Bronchial epithelial cell (primary cell): ENCODE measurements around the gene ADCY1. TPM values are rescaled to one million over a fixed set of nuclear protein-coding genes. Genes with fewer than 3 reads are reported as not detected.
"Not testable (repeated sequence)": the region's sequence is repeated elsewhere in the genome, so short reads cannot be mapped to it uniquely, and the experiment has no call there.

ENCODE experiments used
- DNase-seq: peaks from one replicate; pipeline ENCODE4 v3.0.0-alpha.2; 2010; ENCODE audit warnings: low read depth
- FAIRE-seq: peaks from 2 replicates; lab custom pipeline; 2011; peaks lifted over from hg19 to GRCh38; lab: Jason Lieb, UNC
- H3K27me3 ChIP-seq: 2 replicates; pipeline ENCODE4 v1.5.1; 2011; ENCODE audit warnings: low read length; ENCODE audit not compliant: control insufficient read depth, insufficient read depth
- H3K36me3 ChIP-seq: 2 replicates; pipeline ENCODE4 v1.5.1; 2011; ENCODE audit warnings: low read length; ENCODE audit not compliant: control insufficient read depth, insufficient read depth
- H3K4me3 ChIP-seq: 2 replicates; pipeline ENCODE4 v1.5.1; 2011; ENCODE audit warnings: mild to moderate bottlenecking, low read depth, low read length, control low read depth
- total RNA-seq: library from RNA; depleted of rRNA; stranded (reverse); fragments of >200 nt; gene quantifications from 2 replicates; pipeline ENCODE4 v1.2.1, GENCODE V29; 2014
- TF ChIP-seq, protein P1 (sequence below): IDR thresholded peaks from 2 replicates; pipeline ENCODE4 v1.5.1; 2011; ENCODE audit warnings: mild to moderate bottlenecking, moderate library complexity, low read length, control low read depth, inconsistent platforms; ENCODE audit not compliant: insufficient read depth, severe bottlenecking

Gene ADCY1
- total RNA-seq = 0.79 and 1.0 TPM in 2 replicates

DNA sequence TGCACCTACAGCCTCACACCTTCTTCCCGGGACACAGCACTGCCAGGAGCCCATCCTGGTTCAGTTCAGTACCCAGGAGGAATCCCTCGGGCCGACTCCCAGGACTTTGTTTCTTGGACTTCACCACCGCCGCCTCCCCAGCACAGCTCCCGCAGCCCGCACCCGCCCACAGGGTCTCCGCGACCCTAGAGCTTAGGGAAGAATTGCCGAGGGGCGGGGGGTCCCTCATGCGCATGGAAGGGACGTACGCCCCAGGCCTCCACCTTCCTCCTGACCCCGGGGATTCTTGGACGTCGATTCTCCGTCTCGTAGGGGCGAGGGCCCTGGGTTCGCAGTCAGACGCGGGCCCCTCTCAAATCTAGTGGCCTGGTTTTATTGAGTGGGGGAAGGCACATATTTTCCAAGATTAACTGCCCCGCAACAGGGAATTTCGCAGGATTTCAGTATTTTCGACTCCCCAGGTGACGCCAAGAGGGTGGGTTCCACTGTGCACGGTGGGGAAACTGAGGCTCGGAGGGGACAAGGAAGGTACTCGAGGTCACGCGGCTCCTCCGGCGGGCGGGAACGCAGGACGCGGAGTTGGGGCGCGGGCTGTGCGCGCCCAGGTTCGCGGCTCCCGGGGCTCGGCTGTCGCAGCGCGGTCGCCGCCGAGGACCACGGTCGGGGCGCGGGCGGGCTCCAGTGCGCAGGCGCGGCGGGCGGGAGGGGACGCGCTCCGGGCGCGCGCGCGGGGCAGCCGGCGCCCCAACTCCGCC, at the start of gene ADCY1:
Gene ADCY1, plus strand, starts transcription at position 708 of the 755 bp plus-strand sequence. CDS start 176 bp downstream, outside the sequence.
- H3K27me3 ChIP-seq = peaks cover 44% of the 10 kb centered on the region

DNA sequence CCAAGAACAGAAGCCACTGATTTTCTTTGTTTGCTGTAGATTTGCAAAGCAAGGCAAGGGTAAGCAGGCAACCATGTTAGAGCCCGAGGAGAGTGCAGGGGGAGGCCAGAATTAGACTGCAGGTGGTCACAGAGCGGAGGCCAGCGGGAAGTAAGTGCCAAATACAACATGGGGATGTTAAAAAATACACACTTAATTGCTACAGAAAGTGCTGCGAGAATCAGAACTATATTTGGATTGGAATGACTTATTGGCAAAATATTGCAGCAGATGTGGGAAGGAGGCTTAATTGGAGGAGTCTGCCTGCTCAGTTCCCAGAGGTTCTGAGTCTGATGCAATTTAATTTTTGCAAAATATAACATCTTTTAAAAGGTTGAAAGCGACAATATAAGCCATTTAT, 49.7 kb upstream of the ADCY1 start:
- no peak for FAIRE-seq

More for the DNA sequence above, at the start of gene ADCY1:
- FAIRE-seq (no peak), DNase-seq (no peak)
- TF ChIP-seq, protein P1, sequence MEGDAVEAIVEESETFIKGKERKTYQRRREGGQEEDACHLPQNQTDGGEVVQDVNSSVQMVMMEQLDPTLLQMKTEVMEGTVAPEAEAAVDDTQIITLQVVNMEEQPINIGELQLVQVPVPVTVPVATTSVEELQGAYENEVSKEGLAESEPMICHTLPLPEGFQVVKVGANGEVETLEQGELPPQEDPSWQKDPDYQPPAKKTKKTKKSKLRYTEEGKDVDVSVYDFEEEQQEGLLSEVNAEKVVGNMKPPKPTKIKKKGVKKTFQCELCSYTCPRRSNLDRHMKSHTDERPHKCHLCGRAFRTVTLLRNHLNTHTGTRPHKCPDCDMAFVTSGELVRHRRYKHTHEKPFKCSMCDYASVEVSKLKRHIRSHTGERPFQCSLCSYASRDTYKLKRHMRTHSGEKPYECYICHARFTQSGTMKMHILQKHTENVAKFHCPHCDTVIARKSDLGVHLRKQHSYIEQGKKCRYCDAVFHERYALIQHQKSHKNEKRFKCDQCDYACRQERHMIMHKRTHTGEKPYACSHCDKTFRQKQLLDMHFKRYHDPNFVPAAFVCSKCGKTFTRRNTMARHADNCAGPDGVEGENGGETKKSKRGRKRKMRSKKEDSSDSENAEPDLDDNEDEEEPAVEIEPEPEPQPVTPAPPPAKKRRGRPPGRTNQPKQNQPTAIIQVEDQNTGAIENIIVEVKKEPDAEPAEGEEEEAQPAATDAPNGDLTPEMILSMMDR = no peak
- peak within 1 kb of the TSS; percentile 34 for H3K4me3 ChIP-seq
- no peaks in the 10 kb centered on the region for H3K36me3 ChIP-seq

DNA sequence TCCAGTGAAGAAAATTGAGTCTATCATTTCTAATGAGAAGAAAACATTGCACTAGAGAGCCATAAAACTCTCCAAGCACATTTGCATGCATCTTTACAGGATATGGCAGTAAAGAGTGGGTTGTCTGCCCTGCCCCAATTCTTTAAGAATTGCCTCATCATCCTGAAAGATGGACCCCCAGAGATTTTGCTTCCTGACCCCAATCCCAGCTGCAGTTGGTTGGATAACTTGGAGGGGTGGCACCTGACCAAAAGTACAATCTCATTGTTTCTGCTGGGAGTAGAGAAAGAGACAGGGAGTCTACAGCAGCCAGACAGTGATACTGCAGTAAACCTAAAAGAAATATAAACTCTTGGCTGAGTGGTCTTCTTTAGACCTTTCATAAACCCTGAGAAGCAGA, 49.1 kb upstream of the ADCY1 start:
- TF ChIP-seq, protein P1 = no peak
- DNase-seq = no peak
- Histone ChIP-seq H3K4me3 (no peak overlapping the region), H3K27me3 (no peaks in the 10 kb centered on the region), H3K36me3 (no peaks in the 10 kb centered on the region)
- no peak for FAIRE-seq

More for the DNA sequence above, 49.7 kb upstream of the ADCY1 start:
- DNase-seq = no peak
- no peaks in the 10 kb centered on the region for H3K36me3 ChIP-seq
- TF ChIP-seq, protein P1 = no peak
- no peaks in the 10 kb centered on the region for H3K27me3 ChIP-seq
- H3K4me3 ChIP-seq = no peak overlapping the region

DNA sequence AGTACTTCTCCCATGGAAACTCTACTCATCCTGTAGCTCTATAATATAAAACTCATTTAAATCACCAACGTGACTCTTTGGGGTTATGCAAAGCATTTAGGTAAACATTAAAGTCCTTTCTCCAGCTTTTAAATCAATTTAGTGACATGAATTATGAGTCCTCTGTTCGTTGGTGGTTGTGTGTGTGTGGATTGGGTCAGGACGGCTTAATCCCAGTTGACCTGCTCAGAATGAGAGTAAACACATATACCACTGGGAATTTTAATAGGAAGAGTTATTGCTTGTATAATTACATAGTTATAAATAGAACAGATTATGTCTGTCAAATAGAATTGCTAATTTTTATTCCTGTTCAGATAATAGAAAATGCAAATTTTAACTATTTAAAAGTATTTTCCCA, 30.7 kb upstream of the ADCY1 start:
- FAIRE-seq = no peak
- TF ChIP-seq, protein P1 = no peak
- Histone ChIP-seq H3K36me3 (no peaks in the 10 kb centered on the region), H3K4me3 (no peak overlapping the region), H3K27me3 (no peaks in the 10 kb centered on the region)
- no peak for DNase-seq

- not testable (repeated sequence) for H3K4me3 ChIP-seq, H3K36me3 ChIP-seq, H3K27me3 ChIP-seq, FAIRE-seq
- peak; percentile 55 for DNase-seq
Measured at GRCh38 chr7:45545105-45545710, 29.0 kb upstream of the ADCY1 start.

GRCh38 chr7:45548917-45549316, 25.3 kb upstream of the ADCY1 start:
- DNase-seq = peak; percentile 70
- not testable (repeated sequence) for H3K4me3 ChIP-seq, FAIRE-seq, H3K27me3 ChIP-seq, H3K36me3 ChIP-seq
